HG03520 (cell line): ENCODE measurements around the gene KCTD2.

Source experiments
- ATAC-seq: cut with Tn5 transposase; IDR thresholded peaks from one replicate; pipeline ENCODE4 v1.9.1; 2021; ENCODE audit warnings: mild to moderate bottlenecking, moderate library complexity; ENCODE audit not compliant: unreplicated experiment

KCTD2 gene

DNA sequence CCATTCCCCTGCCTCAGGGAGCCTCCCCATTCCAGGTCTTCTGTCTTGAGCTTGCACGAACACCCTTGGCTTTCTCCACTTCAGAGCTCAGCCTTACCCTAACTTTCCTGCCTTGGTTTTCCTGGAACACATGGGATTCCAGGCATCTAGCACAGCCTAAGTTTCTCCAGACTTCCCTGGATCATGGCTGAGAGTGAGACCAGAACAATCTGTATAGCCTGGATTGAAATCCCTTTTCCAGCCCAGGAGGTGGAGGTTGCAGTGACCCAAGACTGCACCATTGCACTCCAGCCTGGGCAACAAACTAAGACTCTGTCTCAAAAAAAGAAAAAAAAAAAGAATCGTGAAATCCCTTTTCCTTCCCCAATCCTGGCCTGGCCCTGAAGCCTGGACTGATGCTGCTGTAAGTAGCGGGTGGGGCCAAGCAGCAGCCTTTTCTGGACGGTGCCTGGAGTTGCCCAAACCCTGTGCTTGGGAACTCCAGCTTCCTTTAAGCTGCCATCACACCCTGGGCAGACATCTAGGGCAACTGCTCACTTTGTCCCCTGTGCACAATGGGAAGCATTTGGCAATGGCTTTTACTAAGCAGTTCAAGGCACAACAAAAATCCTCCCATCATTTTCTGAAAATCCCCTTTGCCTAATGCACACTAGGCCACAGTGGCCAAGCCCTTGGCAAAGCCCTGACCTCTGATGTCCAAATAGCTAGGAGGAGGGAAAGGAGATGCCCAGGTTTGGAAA lies 28.7 kb downstream of the KCTD2 start:
- ATAC-seq = no peak

DNA sequence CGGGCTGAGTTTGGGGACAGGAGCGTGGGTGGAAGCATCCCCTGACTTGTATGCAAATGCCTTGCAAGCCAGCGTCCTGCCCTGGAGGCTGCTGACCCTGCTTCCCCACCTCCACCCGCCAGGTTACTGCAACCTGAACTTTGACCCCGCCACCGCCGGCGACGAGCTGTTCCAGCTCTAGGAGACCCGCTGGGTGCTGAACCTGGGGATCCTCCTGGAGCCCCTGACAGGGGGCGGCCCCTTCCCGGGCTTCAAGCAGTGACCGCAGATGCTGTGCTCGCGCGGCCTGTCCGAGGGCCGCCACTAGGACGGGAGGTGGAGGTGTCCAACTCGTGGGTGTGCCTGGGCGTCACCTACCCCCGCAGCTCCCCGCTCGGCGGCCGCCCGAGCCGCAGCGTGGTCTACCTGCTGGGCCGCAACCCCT lies 30.1 kb downstream of the KCTD2 start:
- no peak for ATAC-seq

DNA sequence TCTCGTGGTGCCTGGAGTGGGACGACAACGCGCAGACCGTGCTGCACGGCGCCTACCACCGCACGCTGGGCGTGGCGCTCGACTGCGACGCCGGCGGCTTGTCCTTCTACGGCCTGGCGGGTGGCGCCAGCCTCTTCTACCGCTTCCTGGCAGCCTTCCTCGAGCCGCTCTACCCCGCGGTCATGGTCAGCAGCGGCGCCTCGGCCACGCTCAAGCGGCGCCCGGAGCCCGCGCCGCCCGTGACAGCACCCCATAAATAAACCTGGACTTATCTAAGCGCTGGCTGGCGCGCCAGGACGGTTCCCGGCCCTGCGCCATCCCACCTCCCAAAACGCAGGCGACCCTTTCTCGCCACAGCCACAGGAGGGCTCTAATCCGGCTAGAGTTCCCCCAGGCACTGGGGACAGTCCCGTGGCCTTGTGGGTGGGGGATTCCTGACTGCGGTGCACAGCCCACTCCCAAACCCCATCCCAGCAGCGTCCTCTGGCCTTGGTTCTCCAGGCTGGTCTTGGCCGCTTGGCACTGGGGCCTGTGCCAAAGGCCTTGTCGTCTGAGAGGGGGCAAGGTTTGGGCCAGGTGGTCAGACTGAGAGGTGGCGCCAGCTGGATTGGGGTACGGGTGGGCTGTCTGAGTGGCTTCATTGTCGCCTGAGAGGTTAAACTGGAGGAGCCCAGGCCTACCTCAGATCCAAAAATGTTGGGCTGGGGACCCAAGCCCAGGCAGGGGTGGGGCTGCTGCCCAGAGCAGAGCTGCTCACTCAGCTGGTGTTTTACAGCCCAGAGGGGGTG lies 30.7 kb downstream of the KCTD2 start:
- ATAC-seq = no peak

DNA sequence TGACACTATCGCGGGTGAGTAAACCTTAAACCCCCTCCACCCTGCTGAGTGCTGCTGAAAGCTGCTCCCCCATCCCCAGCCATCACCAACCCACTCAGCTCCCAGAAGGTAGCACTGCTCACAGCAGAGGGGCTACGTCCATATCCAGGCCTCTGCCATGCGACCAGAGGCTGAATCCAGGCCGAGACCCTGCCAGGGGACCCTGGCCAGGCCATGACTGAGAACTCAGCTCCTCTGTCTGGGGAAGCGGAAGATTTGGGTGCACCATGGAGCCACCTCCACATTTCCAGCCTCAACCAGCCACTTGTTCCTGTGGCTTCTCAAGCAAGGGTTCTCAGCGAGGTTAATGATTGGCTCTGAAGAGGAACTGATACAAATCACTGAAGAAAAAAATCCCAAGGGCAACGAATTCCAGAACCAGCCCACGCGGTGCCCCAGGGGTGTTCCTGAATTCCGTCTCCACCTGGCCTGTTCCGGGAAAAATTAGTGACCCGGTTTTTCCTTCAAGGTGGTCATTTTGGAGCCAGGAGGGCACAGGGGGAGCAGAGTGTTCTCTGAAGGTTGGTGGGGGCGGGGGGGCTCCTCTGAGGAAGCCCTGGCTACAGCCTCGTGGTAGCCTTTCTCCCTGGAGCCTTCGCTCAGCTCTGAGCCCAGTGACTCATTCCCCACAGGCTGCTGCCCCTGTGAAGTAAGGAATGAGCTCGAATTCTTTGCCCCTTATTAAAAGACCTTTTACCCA lies 31.4 kb downstream of the KCTD2 start:
- no peak for ATAC-seq

DNA sequence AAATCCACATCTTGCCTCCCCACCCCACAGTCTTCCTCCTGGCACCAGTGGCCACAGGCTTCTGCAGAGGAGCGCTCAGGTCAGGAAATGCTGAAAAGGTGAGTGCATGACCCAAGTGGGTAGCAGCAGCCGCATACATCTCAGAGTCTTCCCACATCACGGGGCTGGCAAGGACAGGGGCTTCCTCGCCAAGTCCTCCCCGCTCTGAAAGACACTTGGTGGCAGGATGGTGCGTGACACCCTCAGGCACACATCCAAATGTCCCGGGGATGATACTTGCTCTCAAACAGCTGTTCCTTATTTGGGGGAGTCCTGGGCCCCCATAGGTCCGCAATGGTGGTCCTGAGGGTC lies 32.0 kb downstream of the KCTD2 start:
- ATAC-seq = no peak

DNA sequence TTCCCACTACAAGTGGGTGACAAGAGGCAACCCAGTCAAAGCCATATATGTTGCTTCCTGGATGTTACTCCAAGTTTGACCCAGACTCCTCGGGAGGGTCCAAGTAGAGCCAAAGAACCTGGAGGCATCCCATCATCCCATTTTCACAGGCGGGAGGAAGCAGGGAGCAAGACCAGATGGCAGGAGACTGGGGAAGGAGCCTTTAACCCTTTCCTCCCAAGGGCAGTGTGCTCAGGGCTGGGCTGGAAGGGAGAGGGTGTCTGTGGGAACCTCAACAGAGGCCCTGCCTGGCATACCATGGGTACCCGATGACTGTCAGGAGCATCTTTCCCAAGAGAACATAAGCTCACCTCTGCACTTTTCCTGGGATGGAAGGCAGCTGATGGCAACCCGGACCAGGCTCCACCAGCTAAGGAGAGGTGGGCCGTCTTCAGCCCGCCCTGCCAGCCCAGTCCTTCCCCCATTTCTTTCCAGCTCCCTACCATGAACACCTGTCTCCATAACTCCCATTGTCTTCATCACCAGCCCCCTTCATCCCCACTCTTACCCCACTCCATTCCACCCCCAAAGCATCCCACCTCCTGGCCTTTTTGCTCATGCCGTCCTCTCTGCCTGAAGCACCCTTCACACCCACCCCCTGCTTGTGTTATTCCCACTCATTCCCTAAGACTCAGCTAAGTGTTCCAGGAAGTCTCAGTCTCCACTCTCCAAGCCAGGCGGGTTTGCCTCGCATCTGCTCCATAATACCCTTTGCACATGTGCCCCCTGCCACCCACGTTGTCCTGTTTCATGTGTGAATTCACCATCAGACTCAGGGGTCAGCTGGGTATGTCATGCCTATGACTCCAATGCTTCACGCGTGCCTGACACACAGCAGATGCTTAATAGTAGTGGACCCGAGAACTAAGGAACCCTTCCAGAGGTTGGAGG lies 34.9 kb downstream of the KCTD2 start:
- no peak for ATAC-seq

DNA sequence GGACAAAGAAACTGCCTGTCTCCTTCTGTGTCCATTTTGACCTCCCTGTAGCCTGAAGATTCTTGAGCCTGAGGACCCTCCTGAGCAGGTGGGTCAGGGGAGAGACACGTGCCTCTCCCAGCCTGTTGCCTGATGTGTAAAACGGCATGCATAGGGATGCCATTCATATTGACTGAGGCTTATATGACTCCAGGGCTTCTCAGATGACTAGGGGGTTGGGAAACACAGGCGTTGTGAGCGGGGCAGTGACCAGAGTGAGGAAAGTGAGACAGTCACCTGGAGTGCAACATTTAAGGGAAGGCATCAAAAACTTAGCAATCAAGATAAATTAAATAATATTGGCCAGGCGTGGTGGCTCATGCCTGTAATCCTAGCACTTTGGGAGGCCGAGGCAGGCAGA lies 35.7 kb downstream of the KCTD2 start:
- ATAC-seq = no peak

DNA sequence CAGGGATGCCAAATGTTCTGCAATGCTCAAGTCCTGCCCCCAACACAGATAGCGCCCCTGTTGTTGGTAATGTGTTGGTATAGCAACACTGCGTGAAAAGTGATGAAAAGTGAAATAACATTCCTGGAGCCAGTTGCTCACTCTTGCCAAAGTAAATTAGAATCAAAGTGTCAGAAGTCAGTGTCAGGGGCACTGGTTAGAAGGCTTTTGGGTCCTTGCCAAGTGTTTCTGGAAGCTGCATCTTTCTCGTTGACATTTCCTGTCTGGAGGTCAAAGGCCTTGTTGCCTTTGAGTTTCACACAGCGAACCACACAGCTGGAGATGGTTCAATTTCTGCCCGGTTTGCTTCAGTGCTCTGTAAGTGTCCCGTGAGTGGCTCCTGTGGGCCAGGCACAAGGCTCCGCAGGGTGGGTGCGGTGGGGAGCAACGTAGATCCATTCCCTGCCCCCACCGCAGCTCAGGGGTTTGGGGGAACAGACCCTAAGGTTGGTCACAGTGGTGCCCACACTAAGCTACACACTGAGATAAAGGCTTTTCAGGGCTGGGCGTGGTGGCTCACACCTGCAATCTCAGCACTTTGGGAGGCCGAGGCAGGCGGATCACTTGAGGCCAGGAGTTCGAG lies 37.1 kb downstream of the KCTD2 start:
- ATAC-seq = no peak

DNA sequence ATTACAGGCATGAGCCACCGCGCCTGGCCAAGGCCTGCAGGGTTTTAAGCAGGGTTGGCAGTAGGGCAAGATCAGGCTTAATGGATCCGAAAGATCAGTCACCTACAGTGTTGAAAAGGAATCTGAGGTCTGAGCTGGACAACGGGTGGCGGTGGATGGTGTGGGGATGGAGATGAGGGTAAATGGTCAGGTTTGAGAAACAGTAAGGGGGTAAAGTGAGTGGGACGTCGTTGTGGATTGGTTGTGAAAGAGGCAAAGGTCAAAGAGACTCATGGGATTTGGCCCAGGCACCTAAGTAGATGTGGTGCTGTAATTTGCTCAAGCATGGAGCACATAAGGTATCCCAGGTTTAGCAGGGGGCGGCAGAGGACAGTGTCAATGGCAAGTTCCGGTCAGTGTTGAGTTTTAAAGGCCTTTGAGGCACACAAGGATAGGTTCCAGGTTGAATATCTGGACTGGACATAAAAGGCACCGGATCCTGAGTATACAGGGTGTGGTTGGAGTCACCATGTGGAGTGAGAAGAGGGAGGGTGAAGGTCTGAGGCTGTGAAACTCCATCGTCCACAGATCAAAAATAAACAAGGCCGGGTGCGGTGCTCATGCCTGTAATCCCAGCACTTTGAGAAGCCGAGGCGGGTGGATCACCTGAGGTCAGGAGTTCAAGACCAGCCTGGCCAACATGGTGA lies 39.6 kb downstream of the KCTD2 start:
- no peak for ATAC-seq

DNA sequence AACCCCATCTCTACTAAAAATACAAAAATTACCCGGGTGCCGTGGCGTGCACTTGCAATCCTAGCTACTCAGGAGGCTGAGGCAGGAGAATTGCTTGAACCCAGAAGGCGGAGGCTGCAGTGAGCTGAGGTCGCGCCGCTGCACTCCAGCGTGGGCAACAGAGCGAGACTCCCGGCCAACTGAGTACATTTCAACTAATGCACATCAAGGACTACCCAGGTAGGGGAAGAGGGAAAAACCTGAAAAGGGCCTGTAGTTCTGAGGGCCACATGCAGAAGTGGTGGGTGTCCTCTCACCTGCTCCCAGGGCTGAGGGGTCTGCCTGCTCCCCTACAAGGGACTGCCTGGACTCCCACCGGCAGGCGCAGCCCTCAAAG lies 40.1 kb downstream of the KCTD2 start:
- no peak for ATAC-seq

DNA sequence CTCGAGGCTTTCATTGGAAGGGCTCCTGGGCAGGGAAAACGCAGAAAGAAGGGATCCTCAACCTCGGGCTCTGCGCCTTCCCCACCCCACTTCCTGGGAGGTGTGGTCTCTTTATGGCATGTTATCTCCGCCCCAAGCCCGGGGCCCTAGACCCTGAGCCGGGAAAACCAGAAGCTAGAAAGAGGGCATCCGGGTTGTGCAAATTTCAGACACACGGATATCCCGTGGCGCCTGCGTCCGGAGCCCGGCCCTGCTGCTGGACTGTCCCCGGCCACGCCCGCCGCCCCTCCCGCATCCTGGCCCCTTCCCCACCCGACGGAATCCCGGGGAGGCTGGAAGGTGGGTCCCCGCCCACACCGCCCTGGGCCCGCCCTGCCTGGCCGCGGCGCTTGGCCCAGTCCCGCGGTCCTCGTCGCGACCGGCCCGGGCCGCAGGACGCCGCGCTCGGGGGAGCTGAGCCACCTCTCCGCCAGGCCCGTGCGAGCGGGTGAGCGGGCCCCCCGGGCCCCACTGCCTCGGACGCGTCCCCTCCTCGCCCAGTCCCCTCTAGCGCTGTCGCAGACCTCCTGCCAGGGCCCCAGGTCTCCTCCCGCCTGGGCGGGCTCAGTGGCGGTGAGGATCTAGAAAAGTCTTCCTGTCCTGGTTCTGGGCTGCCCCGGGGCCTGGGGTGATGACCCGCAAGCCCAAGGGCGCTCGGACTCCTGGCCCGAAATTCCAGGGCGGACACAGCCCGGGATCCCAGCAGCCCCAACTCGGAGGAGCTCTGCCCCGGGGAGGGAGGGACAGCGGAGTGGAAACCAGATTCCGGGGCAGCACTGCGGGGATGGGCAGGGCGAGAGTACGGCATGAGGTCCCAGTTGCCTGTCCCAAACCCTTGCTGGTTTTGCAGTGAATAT lies 40.8 kb downstream of the KCTD2 start, which contains the start of gene SLC16A5:
Gene SLC16A5, plus strand, starts transcription at position 397 of the 896 bp plus-strand sequence. CDS start 5,683 bp downstream, outside the sequence.
- no peak for ATAC-seq

DNA sequence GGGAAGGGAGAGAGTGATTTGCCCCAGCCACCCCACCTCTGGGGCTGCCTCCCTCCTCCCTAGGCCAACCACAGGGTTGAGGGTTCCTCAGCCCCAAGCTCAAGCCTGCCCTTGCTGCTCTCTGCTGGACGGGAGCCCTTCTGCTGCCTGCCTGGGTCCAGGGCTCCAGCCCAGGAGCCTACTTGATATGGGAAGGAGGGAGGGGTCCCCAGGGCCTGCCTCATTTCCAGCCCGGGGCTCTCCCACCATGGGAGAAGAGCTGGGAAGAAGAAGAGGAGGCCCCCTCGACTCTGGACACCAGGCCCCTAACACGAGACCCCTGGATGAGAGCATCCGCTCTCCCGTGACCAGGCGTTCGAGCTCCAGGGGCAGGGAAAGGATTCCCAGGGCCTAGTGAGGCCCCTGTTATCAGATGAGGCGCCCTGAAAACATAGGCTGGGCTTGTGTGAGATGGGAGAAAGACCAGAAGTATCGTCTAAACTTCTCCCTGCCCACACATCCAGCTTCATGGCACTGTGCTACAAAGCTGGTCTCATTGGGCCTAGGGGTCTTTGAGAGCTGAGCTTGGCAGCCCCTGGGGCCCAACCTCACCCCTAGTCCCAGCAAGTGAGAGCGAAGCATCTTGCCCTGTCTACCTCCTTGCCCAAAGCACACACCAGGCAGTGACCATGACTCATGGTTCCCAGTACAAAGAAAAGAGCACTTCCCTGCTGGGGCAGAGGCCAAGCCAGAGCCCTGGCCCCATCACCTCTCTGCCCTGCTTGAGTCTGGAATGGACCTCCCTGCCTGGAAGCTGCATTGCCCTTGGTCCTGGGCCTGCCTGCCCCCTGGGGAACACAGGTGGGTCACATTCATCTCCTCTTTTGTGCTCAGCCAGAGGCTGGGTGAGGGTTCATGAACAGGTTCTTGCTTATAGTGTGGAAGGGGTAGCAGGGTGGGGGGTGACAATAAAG lies 41.7 kb downstream of the KCTD2 start:
- ATAC-seq = no peak

DNA sequence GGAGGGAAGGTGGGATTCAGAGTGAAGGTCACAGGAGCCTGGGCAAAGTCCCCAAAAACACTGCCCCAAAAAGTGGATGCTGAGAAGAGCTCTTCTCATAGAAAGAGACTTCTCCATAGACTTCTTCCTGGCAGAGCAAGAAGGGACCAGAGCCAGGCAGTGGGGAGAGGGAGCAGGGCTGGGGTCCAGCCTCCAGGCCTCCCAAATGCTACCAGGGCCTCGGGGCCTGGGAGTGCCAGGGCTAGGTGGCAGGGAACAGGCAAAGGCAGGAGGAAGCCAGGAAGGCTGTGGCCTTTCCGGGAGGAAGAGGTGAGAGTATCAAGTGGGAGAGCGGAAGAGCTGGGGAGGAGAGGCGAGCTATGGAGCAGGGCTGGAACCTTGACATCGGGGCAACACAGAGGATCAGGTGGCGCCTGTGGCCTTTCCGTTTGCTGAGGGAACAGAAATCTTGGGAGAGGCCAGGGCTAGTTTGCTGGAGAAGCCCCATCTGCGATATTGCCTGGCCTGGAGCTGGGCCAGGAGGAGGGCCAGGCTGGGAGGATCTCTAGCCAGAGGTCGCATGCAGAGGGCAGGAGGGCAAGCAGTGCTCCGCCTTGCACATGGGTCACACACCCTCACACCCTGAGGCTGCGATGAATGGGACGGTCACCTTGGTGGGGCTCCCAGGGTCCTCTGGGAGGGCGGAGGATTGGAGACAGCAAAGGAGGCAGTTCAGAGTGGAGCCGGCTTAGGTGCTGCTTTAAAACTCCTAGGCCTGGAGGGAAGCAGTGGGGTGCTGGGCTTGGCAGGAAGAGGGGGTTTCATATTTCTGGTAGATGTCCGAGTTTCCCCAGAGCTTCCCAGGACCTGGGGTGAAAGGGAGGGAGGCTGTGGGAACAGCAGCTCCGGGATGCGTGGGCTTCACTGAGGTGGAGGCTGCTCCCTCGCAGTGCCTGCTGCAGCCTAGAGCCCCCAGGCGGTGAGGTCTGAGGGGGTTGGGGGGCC lies 44.1 kb downstream of the KCTD2 start:
- ATAC-seq = no peak

DNA sequence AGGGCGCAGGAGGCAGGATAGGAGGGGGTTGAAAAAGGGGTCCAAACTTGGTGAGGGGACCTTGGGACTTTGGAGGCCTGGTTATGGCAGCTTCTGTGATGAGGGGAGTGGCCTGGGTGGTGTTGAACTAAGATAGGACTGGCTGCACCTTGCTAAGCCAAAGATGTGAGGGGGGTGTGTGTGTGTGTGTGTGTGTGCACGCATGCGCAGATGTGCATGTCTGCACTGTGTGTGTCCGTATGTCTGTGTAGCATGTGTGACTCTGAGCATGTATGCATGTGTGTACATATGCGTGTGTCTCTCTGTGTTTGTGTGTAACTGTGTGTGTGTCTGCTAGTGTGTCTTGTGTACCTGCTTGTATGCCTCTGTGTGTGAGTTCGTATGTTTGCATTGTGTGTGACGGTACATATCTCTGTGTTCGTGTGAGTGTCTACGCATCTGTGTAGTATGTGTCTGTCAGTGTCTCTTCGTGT lies 44.9 kb downstream of the KCTD2 start:
- ATAC-seq = no peak

DNA sequence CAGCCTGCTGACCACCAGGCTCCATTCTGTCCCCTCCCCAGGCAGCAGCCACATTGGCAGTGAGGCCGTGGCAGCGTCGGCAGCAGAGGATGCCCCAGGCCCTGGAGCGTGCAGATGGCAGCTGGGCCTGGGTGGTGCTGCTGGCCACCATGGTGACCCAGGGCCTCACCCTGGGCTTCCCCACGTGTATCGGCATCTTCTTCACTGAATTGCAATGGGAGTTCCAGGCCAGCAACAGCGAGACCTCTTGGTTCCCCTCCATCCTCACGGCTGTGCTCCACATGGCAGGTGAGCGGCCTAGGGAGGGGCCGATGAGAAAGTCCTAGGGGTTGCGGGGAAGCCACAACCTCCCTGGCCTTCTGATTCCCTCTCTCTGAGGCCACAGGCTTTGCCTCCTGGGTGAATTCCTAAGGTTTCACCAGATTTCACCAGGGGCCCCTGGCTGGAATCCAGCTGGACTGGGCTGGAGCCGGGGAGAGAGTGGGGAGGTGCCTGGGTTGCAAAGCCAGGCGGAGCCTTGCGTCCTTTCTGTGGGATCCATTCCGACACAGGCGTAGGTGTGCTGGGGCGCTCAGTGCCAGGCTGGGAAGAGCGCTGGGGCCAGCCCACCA lies 46.6 kb downstream of the KCTD2 start:
- no peak for ATAC-seq
